GM23248 (cell line): ENCODE results near the gene ACSF3. TPM values are rescaled to one million over a fixed set of nuclear protein-coding genes. Genes with fewer than 3 reads are reported as not detected.

ENCODE experiments used
- DNase-seq: peaks from one replicate; pipeline ENCODE4 v3.0.0-alpha.2; 2015
- H2AFZ ChIP-seq: fragments of 200-600 bp; sonication (generic); 2 replicates; pipeline ENCODE4 v1.6.1; 2016; ENCODE audit warnings: antibody characterized with exemption
- H3F3A ChIP-seq: fragments of 200-600 bp; sonication (generic); 2 replicates; pipeline ENCODE4 v1.6.1; 2016; ENCODE audit warnings: mild to moderate bottlenecking, antibody characterized with exemption, mixed run types; ENCODE audit not compliant: insufficient read depth
- H3K27ac ChIP-seq: fragments of 200-600 bp; sonication (generic); 2 replicates; pipeline ENCODE4 v1.5.1; 2016; ENCODE audit warnings: mild to moderate bottlenecking
- H3K27me3 ChIP-seq: fragments of 200-600 bp; sonication (generic); replicated peaks from 2 replicates; pipeline ENCODE4 v1.6.1; 2016; ENCODE audit warnings: mild to moderate bottlenecking; ENCODE audit not compliant: insufficient read depth
- H3K36me3 ChIP-seq: fragments of 200-600 bp; sonication (generic); 2 replicates; pipeline ENCODE4 v1.6.1; 2016; ENCODE audit warnings: low read depth, mild to moderate bottlenecking
- H3K4me1 ChIP-seq: fragments of 200-600 bp; sonication (generic); 2 replicates; pipeline ENCODE4 v1.6.1; 2016; ENCODE audit warnings: mild to moderate bottlenecking; ENCODE audit not compliant: insufficient read depth
- H3K4me2 ChIP-seq: fragments of 200-600 bp; sonication (generic); one replicate; pipeline ENCODE4 v1.6.1; 2016; ENCODE audit warnings: mild to moderate bottlenecking; ENCODE audit not compliant: unreplicated experiment
- H3K4me3 ChIP-seq: fragments of 200-600 bp; sonication (generic); 2 replicates; pipeline ENCODE4 v1.5.1; 2016; ENCODE audit warnings: mild to moderate bottlenecking
- H3K79me2 ChIP-seq: fragments of 200-600 bp; sonication (generic); 2 replicates; pipeline ENCODE4 v1.6.1; 2016; ENCODE audit warnings: mild to moderate bottlenecking; ENCODE audit not compliant: insufficient read depth
- H3K9ac ChIP-seq: fragments of 200-600 bp; sonication (generic); 2 replicates; pipeline ENCODE4 v1.6.1; 2016; ENCODE audit warnings: mild to moderate bottlenecking
- H3K9me2 ChIP-seq: fragments of 200-600 bp; sonication (generic); 2 replicates; pipeline ENCODE4 v1.6.1; 2016; ENCODE audit warnings: mixed run types, mild to moderate bottlenecking, moderate library complexity; ENCODE audit not compliant: insufficient read depth
- H3K9me3 ChIP-seq: fragments of 200-600 bp; sonication (generic); one replicate; pipeline ENCODE4 v1.6.1; 2017; ENCODE audit warnings: low read depth
- H4K20me1 ChIP-seq: fragments of 200-600 bp; sonication (generic); 2 replicates; pipeline ENCODE4 v1.6.0; 2016; ENCODE audit not compliant: insufficient read depth
- EZH2 ChIP-seq: fragments of 200-600 bp; sonication (generic); IDR thresholded peaks from 2 replicates; pipeline ENCODE4 v1.6.1; 2018; ENCODE audit warnings: antibody characterized with exemption, mild to moderate bottlenecking; ENCODE audit not compliant: insufficient read depth, poor library complexity, severe bottlenecking
- EZH2phosphoT487 ChIP-seq: fragments of 200-600 bp; sonication (generic); IDR thresholded peaks from 2 replicates; pipeline ENCODE4 v1.6.1; 2018; ENCODE audit warnings: antibody characterized with exemption, moderate library complexity, mild to moderate bottlenecking, low read depth; ENCODE audit not compliant: insufficient read depth
- WGBS, 2 experiments: methylation state at CpG; one replicate each; pipeline ENCODE4 v1.1.6; 2015 to 2017; ENCODE audit warnings: low lambda C conversion rate in 2 of 2, low coverage in 1 of 2; ENCODE audit errors: missing lambda C conversion rate in 2 of 2; 5-methylcytosine and 5-hydroxymethylcytosine counted together
- in situ Hi-C: fragments of 300-500 bp; cut with MboI; formaldehyde crosslinking; loops from 2 replicates; pipeline ENCODE4 v1.15.0; 2020
- polyA plus RNA-seq: library from polyadenylated mRNA; unstranded; fragments of >200 nt; fragmentation: Nextera tagmentation; extraction: Ambion mirVana; gene quantifications from 2 replicates; pipeline ENCODE4 v1.2.1, GENCODE V29; 2016
- total RNA-seq: library from RNA; depleted of rRNA; stranded (reverse); fragments of >200 nt; shearing (Covaris generic); gene quantifications from 2 replicates; pipeline ENCODE4 v1.2.3, GENCODE V29; 2014

Gene ACSF3
- total and polyA plus RNA-seq, 2 experiments from 2014 or later = 15.9 to 17.1 TPM

DNA sequence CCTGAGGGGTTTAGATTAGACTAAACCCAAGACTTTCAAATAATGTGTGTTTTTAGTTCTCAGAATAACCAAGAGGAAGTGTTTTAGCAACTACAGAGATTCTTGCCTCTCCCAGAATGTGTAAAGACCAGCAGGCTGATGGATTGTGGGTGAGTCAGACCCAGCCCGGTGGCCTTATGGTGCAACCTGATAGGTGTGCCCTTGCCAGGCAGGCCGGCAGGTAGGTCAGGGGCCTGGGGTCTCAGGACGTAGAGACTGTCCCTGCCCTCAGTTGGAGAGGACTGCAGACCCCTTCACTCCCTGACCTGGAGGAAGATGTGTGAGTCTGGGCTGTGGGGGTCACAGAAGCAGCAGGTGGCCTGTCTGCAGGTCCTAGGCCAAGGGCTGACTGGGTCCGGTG, 47.2 kb upstream of the ACSF3 start:
- 56 to 59% methylated on average over 4 of the region's 4 CpGs for WGBS, 2 experiments
- Histone ChIP-seq H3K4me3 (no peak overlapping the region), H3K9ac (no peak overlapping the region), H3K4me1 (no peaks in the 10 kb centered on the region), H3K4me2 (no peak overlapping the region), H3K36me3 (no peaks in the 10 kb centered on the region), H4K20me1 (no peaks in the 10 kb centered on the region), H3K27ac (no peak overlapping the region), H3K79me2 (no peaks in the 10 kb centered on the region), H3F3A (no peaks in the 10 kb centered on the region), H2AFZ (no peak overlapping the region), H3K27me3 (peaks cover 6% of the 10 kb centered on the region; the same call in 1 of the 2 replicates), H3K9me3 (no peaks in the 10 kb centered on the region), H3K9me2 (no peaks in the 10 kb centered on the region)
- in situ Hi-C loops = no loop called here
- TF ChIP-seq EZH2phosphoT487 (no peak), EZH2 (no peak)
- DNase-seq = no peak

DNA sequence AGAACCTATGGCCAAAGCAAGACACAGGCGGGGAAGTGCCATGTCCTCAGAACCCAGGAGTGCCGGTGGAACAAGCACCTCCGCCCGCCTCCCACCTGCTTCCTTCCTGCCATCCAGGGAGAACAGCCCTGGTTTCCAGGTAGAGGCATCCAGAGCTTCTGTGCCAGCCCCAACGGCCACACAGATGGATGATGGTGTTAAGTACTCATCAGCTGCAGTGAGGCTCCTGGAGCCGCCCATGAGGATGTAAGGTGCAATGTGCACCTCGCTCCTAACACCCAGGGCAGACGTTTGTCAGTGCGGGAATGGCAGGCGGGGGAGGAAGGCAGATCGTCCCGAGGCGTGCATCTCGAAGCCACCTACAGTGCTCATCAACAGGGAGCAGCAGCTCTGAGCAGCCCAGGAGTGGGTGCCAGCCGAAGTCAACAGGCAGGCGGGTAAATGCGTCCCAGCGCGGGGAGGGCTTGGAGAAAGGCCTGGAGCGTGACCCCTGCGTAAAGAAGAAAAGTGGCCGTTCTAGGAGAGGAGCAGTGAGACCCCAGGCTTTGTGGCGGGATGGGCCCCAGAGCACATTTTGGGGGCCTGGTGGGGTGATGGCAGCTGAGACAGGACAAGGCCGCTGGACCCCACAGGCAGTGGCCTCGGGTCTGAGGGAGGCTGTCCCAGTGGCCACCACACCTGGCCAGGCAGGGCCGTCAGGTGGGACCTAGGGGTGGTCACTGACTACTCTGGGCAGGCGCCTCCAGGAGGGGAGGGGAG, 46.1 kb upstream of the ACSF3 start:
- peaks cover 16% of the 10 kb centered on the region; the same call in 1 of the 2 replicates for H3K27me3 ChIP-seq
- no peaks in the 10 kb centered on the region for H3K9me2 ChIP-seq
- in situ Hi-C loops = no loop called here
- 45 to 48% methylated on average over 24 to 26 of the region's 27 CpGs for WGBS, 2 experiments
- no peaks in the 10 kb centered on the region for H3K4me1 ChIP-seq
- H3K27ac ChIP-seq = no peak overlapping the region
- no peaks in the 10 kb centered on the region for H3K9me3 ChIP-seq
- no peaks in the 10 kb centered on the region for H3K36me3 ChIP-seq
- DNase-seq = no peak
- H3K9ac ChIP-seq = no peak overlapping the region
- no peaks in the 10 kb centered on the region for H4K20me1 ChIP-seq
- no peak overlapping the region for H3K4me3 ChIP-seq
- no peak overlapping the region for H2AFZ ChIP-seq
- TF ChIP-seq EZH2phosphoT487 (no peak), EZH2 (no peak)
- H3K4me2 ChIP-seq = no peak overlapping the region
- H3F3A ChIP-seq = no peaks in the 10 kb centered on the region
- H3K79me2 ChIP-seq = no peaks in the 10 kb centered on the region

DNA sequence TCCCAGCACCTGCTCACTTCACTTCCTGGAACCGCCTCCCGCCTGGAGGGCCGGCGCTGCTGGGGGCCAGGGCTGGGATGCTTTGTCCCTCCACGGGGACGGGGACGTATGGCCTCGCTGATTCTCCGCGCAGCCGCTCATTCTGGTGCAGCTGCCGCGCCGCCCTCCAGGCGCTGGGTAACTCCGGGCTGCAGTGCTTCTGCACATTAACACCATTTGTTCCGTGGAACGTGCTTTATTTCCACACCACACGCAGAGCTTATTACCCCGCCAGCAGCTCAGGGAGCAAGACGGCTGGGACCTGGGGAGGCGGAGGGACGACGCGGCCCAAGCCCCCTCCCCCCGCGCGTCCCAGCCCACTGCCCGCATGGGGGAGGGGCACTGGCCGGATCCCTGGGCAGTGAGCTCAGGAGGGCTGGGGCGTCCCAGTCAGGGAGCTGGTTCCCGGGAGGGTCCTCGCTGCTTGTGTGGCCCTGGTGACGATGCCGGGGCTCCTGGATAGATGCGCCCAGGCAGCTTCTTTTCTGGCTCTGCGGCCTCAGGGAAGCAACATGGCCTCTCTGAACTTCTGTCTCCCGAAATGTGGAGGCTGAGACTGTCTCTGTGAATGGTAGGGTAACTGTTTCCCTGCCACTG, 45.4 kb upstream of the ACSF3 start:
- no peak for TF ChIP-seq EZH2phosphoT487
- TF ChIP-seq EZH2 = no peak
- in situ Hi-C loops = no loop called here
- Histone ChIP-seq H3K27me3 (peaks cover 18% of the 10 kb centered on the region; the same call in 1 of the 2 replicates), H4K20me1 (no peaks in the 10 kb centered on the region), H3K36me3 (no peaks in the 10 kb centered on the region), H2AFZ (no peak overlapping the region), H3K9me2 (no peaks in the 10 kb centered on the region), H3K27ac (no peak overlapping the region), H3F3A (no peaks in the 10 kb centered on the region), H3K4me3 (no peak overlapping the region), H3K4me2 (no peak overlapping the region), H3K4me1 (no peaks in the 10 kb centered on the region), H3K9ac (no peak overlapping the region), H3K9me3 (no peaks in the 10 kb centered on the region), H3K79me2 (no peaks in the 10 kb centered on the region)
- WGBS, 2 experiments = 6 to 9% methylated on average over 37 of the region's 38 CpGs
- no peak for DNase-seq

- Histone ChIP-seq H2AFZ (no peak overlapping the region), H3K9me2 (no peaks in the 10 kb centered on the region), H3K9ac (no peak overlapping the region), H3K79me2 (no peaks in the 10 kb centered on the region), H3F3A (no peaks in the 10 kb centered on the region), H4K20me1 (no peaks in the 10 kb centered on the region), H3K27me3 (peaks cover 18% of the 10 kb centered on the region; the same call in 1 of the 2 replicates), H3K4me2 (no peak overlapping the region), H3K4me1 (no peaks in the 10 kb centered on the region), H3K36me3 (no peaks in the 10 kb centered on the region), H3K4me3 (no peak overlapping the region), H3K9me3 (no peaks in the 10 kb centered on the region), H3K27ac (no peak overlapping the region)
- in situ Hi-C loops = no loop called here
- TF ChIP-seq EZH2 = no peak
- TF ChIP-seq EZH2phosphoT487 = no peak
- 69 to 73% methylated on average over 22 to 24 of the region's 24 CpGs for WGBS, 2 experiments
- DNase-seq = no peak
Observed at GRCh38 chr16:89048871-89049422, 44.7 kb upstream of the ACSF3 start.
